BLaER1 (cell line): ENCODE data around the gene SOCS3.

Source experiments
- H3K27ac ChIP-seq: shearing (Covaris generic); formaldehyde crosslinking; 2 replicates; pipeline ENCODE4 v1.8.1; 2022
- H3K27me3 ChIP-seq: shearing (Covaris generic); formaldehyde crosslinking; 2 replicates; pipeline ENCODE4 v1.8.1; 2022
- H3K36me3 ChIP-seq: shearing (Covaris generic); formaldehyde crosslinking; 2 replicates; pipeline ENCODE4 v1.8.1; 2022
- H3K4me1 ChIP-seq: shearing (Covaris generic); formaldehyde crosslinking; 2 replicates; pipeline ENCODE4 v1.8.1; 2022
- H3K4me2 ChIP-seq: shearing (Covaris generic); formaldehyde crosslinking; 2 replicates; pipeline ENCODE4 v1.8.1; 2022
- H3K4me3 ChIP-seq: shearing (Covaris generic); formaldehyde crosslinking; 2 replicates; pipeline ENCODE4 v1.8.1; 2022
- H3K9ac ChIP-seq: shearing (Covaris generic); formaldehyde crosslinking; 2 replicates; pipeline ENCODE4 v1.8.1; 2022
- H3K9me3 ChIP-seq: shearing (Covaris generic); formaldehyde crosslinking; 2 replicates; pipeline ENCODE4 v1.8.1; 2022
- H4K20me1 ChIP-seq: shearing (Covaris generic); formaldehyde crosslinking; 2 replicates; pipeline ENCODE4 v1.8.1; 2022
- Cebpa-rat ChIP-seq: shearing (Covaris generic); IDR thresholded peaks from 2 replicates; pipeline ENCODE4 v1.8.1; 2022

The SOCS3 gene

DNA sequence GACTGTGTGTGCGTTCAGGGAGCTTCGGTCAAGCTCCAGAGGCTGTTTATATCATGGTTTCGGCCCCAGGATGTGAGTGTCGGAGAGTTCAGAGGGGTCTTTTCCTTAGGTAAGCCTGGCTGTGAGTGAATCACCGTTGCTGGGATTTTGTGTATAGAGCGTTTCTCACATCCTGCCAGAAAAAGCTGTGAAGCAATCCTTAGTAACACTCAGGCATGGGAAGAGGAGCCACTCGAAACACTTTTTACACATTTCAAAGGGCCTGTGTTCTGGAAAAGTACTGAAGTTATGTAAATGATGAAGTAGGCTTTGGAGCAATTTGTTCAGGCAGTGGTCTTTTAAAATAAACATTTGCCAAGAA is 19.2 kb upstream of the SOCS3 start:
- Histone ChIP-seq H3K4me3 (peak overlapping the region; percentile 91), H3K4me1 (peaks cover 82% of the 10 kb centered on the region), H3K9me3 (no peaks in the 10 kb centered on the region), H3K36me3 (peaks cover 15% of the 10 kb centered on the region), H3K4me2 (peak overlapping the region; percentile 90), H4K20me1 (peaks cover 55% of the 10 kb centered on the region), H3K9ac (peak overlapping the region; percentile 92), H3K27ac (peak overlapping the region; percentile 93), H3K27me3 (no peaks in the 10 kb centered on the region)
- no peak for TF ChIP-seq Cebpa-rat

DNA sequence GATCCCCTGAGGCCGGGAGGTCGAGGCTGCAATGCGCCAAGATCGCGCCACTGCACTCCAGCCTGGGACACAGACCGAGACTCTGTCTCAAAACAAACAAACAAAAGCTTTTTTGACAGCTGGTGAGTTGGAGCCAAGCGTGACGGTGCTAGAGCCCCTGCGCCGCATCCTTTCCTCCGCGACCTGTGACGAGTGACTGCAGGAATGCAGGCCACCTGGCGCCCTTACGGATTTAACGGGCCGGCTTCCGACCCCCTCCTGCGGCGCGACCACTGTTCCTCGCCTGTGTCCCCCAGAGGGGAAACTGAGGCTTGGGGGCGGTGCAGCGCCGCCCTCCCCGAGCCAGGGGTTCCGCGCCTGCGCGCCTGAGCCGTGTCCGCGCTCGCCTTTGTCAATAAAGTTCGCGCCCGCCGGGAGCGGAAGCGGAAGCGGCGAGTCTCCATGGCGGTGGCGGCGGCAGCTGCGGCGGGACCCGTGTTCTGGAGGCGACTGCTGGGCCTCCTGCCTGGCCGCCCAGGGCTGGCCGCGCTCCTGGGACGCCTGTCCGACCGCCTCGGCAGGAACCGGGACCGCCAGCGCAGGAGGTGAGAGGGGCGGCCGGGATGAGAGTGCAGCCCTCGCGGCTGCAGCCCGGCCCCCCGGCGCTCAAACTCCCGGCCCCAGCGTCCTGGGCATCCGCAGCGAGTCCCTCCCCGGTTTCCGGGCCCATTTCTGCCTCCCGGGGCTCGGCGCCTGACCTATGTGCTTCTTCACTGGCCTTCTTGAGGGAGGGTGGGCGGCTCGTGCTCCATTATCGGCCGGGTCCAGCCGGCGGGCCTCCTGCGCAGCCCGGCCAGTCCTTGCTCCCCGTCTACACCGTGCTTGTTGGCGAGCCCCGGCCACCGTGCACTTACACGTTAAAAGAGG is 18.6 kb upstream of the SOCS3 start, which contains the start of gene PGS1:
TSS of gene PGS1 (plus strand) at position 425 of the 906 bp plus-strand sequence. CDS start at position 442, 17 bp downstream.
- Histone ChIP-seq H4K20me1 (peaks cover 48% of the 10 kb centered on the region), H3K4me2 (peak within 1 kb of the TSS; percentile 90), H3K9ac (peak within 1 kb of the TSS; percentile 92), H3K4me3 (peak within 1 kb of the TSS; percentile 91), H3K9me3 (no peaks in the 10 kb centered on the region), H3K27me3 (no peaks in the 10 kb centered on the region), H3K27ac (peak within 1 kb of the TSS; percentile 93), H3K36me3 (peaks cover 15% of the 10 kb centered on the region), H3K4me1 (peaks cover 82% of the 10 kb centered on the region)
- no peak for TF ChIP-seq Cebpa-rat

DNA sequence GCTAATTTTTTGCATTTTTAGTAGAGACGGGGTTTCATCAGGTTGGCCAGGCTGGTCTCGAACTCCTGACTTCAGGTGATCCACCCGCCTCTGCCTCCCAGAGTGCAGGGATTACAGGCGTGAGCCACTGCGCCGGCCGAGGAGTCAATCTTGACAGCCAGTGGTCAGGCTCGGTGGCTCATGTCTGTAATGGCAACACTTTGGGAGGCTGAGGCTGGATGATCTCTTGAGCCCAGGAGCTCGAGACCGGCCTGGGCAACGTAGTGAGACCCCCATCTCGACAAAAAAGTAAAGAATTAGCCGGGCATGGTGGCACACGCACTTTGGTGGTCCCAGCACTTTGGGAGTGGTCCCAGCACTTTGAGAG is 18.0 kb upstream of the SOCS3 start:
- H3K36me3 ChIP-seq, result peaks cover 15% of the 10 kb centered on the region
- H3K4me2 ChIP-seq, result peak overlapping the region; percentile 90
- H3K9ac ChIP-seq, result peak overlapping the region; percentile 92; the same call in 1 of the 2 replicates
- peaks cover 82% of the 10 kb centered on the region for H3K4me1 ChIP-seq
- H3K27me3 ChIP-seq, result no peaks in the 10 kb centered on the region
- peak overlapping the region; percentile 93 for H3K27ac ChIP-seq
- no peak for TF ChIP-seq Cebpa-rat
- peak overlapping the region; percentile 91 for H3K4me3 ChIP-seq
- H3K9me3 ChIP-seq, result no peaks in the 10 kb centered on the region
- peaks cover 42% of the 10 kb centered on the region for H4K20me1 ChIP-seq

DNA sequence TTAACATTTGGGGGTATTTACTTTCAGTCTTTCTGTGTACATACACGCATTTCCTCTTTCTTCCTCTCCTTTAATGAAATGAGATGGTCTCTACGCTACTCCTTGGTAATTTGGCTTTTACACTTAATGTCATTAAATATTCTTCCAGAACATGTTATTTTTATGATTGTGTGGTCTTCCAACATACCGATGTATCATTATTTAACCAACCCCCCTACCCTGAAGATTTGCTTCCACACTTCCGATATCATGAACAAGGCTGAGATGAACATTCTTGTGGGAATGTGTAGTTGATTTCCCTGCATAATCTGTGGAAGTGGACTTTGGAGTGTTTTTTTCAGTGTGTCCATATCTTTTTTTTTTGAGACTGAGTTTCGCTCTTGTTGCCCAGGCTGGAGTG is 16.3 kb upstream of the SOCS3 start:
- Histone ChIP-seq H3K27ac (no peak overlapping the region), H3K4me2 (no peak overlapping the region), H3K9me3 (no peaks in the 10 kb centered on the region), H3K27me3 (no peaks in the 10 kb centered on the region), H3K36me3 (peaks cover 9% of the 10 kb centered on the region), H4K20me1 (peaks cover 25% of the 10 kb centered on the region), H3K4me3 (no peak overlapping the region), H3K4me1 (peaks cover 76% of the 10 kb centered on the region), H3K9ac (no peak overlapping the region)
- no peak for TF ChIP-seq Cebpa-rat

DNA sequence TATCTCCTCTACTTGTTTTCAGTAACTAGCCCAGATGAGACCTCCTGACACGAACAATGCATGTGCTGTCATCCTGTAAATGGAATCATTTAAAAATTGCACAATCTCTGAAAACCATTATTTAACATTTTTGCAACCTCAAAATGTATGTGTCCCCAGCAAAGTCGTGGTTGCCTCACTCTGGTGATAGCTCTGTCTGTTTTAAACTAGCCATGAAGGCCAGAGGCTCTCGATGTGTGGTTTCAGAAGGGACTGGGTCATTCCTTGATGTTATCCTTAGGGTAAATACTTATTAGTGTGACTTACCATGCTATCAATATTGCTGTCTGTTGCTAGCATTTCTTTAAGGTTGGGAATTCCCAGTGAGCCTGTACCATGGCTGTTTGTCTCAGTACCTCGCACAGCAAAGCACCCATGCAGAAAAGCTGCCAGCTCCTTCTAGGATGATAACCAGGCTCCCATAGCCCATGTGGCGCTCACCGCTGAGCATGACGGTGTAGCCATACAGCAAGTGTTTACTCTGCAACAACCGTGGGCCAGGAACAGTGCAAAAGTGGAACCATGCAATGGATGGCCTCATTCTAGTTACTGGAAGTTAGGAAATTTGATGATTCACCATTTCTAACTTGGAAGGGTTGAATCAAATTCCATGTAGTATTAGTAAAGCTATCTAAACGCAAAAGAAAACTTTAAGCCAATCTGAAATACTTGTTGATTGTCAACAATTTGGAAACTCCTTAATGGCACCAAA is 15.7 kb upstream of the SOCS3 start:
- Histone ChIP-seq H3K4me3 (no peak overlapping the region), H3K36me3 (0 out of 2 replicates have a peak, but pooled peaks cover 4% of the 10 kb centered on the region), H3K4me1 (peaks cover 70% of the 10 kb centered on the region), H3K9me3 (no peaks in the 10 kb centered on the region), H3K9ac (peak overlapping the region; percentile 22; the same call in 1 of the 2 replicates), H3K27ac (peak overlapping the region; percentile 75), H3K4me2 (peak overlapping the region; percentile 87), H4K20me1 (peaks cover 19% of the 10 kb centered on the region), H3K27me3 (no peaks in the 10 kb centered on the region)
- peak; percentile 53 for TF ChIP-seq Cebpa-rat

DNA sequence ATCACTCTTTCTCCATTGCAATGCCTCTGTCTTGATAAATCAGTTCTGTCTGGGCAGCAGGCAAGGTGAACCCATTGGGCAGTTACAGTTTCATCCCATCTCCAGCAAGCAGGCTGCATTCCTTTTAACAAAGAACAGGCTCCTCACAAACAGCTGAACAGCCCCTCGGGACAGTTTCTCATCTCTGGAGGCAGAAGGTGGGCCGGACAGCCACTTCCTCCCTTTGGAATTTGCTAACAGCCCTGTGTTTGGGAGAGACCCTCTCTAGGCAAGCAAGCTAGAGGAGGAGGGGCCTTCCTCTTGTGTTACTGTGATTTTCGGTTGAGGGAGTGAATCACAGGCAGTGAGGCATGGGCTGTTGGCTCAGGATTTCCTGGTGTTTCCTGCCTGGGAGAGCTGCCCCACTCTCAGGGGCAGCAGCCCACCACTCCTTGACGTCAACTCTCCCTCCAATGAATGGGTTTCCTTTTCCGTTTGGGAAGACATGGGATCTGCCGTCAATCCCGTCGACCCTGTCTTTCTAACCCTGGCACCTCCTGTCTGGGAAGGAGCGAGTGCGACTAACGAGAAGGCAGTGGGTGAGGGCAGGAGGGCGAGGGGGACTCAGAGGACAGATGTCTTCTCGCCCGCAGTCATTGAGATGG is 14.9 kb upstream of the SOCS3 start:
- Histone ChIP-seq H3K27ac (peak overlapping the region; percentile 75), H3K9me3 (no peaks in the 10 kb centered on the region), H3K4me1 (peaks cover 68% of the 10 kb centered on the region), H3K9ac (peak overlapping the region; percentile 22; the same call in 1 of the 2 replicates), H3K27me3 (no peaks in the 10 kb centered on the region), H3K4me2 (peak overlapping the region; percentile 87), H4K20me1 (peaks cover 11% of the 10 kb centered on the region; the same call in 1 of the 2 replicates), H3K4me3 (peak overlapping the region; percentile 8; the same call in 1 of the 2 replicates), H3K36me3 (no peaks in the 10 kb centered on the region)
- no peak for TF ChIP-seq Cebpa-rat

DNA sequence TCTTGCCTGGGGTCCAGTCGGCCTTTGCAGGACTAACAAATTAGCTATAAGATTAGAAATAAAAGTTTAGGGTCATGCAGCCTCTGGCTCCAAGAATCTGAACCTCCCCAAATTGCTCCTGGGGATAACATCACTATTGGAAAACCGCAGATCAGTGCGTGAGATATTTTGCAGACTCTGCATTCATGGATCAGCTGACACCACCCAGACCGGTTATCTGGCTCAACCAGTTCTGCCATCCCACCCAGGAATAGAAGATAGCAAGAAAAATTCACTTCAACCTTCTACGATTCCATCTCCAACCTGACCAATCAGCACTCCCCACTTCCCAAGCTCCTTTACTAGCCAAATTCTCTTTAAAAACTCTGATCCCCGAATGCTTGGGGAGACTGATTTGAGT is 14.3 kb upstream of the SOCS3 start:
- Histone ChIP-seq H3K9ac (peak overlapping the region; percentile 22; the same call in 1 of the 2 replicates), H3K36me3 (no peaks in the 10 kb centered on the region), H3K9me3 (no peaks in the 10 kb centered on the region), H3K27ac (peak overlapping the region; percentile 75), H3K4me2 (peak overlapping the region; percentile 87), H3K4me3 (peak overlapping the region; percentile 8; the same call in 1 of the 2 replicates), H3K27me3 (no peaks in the 10 kb centered on the region), H3K4me1 (peaks cover 68% of the 10 kb centered on the region), H4K20me1 (peaks cover 5% of the 10 kb centered on the region; the same call in 1 of the 2 replicates)
- no peak for TF ChIP-seq Cebpa-rat

DNA sequence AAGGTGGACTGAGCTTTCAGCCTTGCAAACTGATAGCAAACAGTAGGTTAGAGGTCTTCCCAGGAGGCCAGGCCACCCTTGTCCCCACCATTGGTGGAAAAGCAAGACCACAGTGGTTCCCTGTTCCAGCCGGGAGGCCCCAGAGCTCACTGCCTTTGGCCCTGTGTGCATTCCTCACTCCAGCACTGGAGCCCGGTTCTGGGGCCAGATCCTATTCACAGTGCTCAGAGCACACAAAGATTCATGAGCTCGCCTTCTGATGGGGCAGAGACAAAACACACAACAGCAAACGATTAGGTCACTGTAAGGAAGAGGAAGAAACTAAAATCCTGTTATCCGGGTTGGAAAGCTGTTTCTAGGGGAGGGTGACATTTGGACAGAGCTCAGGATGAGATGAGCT is 13.0 kb upstream of the SOCS3 start:
- no peaks in the 10 kb centered on the region for H3K27me3 ChIP-seq
- H4K20me1 ChIP-seq, result no peaks in the 10 kb centered on the region
- no peaks in the 10 kb centered on the region for H3K9me3 ChIP-seq
- H3K36me3 ChIP-seq, result no peaks in the 10 kb centered on the region
- H3K4me1 ChIP-seq, result peaks cover 62% of the 10 kb centered on the region
- 0 out of 2 replicates have a peak overlapping the region, but pooled peaks have one; percentile 7 for H3K4me2 ChIP-seq
- no peak overlapping the region for H3K27ac ChIP-seq
- H3K4me3 ChIP-seq, result no peak overlapping the region
- no peak overlapping the region for H3K9ac ChIP-seq
- TF ChIP-seq Cebpa-rat, result no peak

DNA sequence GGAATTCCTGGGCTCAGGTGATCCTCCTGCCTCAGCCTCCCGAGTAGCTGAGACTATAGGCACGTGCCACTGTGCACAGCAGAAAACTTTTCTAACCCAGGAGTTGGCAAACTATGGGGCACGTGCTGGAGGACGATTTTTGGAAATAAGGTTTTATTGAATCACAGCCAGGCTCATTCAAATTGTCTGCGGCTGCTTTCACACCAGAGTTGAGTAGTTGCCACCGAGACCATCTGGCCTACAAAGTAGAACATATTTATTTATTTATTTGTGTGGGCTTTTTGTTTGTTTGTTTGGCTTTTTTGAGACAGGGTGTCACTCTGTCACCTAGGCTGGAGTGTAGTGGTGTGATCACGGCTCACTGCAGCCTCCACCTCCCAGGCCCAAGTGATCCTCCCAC is 11.2 kb upstream of the SOCS3 start:
- H3K9ac ChIP-seq, result no peak overlapping the region
- peaks cover 68% of the 10 kb centered on the region for H3K4me1 ChIP-seq
- no peaks in the 10 kb centered on the region for H3K36me3 ChIP-seq
- no peaks in the 10 kb centered on the region for H4K20me1 ChIP-seq
- TF ChIP-seq Cebpa-rat, result no peak
- no peak overlapping the region for H3K4me2 ChIP-seq
- no peaks in the 10 kb centered on the region for H3K9me3 ChIP-seq
- no peaks in the 10 kb centered on the region for H3K27me3 ChIP-seq
- H3K27ac ChIP-seq, result no peak overlapping the region
- H3K4me3 ChIP-seq, result no peak overlapping the region
